PC-3 (cell line): ENCODE measurements around the gene TRAF5. TPM values are rescaled to one million over a fixed set of nuclear protein-coding genes. Genes with fewer than 3 reads are reported as not detected.

Source experiments
- ATAC-seq: fragments of 200-7000 bp; cut with Tn5 transposase; 2 replicates; pipeline ENCODE4 v1.9.1; 2020; ENCODE audit warnings: mild to moderate bottlenecking, moderate library complexity
- BruUV-seq: library from RNA; stranded (reverse); fragments of 400-500 nt; replicated peaks from 2 replicates; lab custom pipeline; 2021; lab: Mats Ljungman, UMichigan
- CTCF ChIA-PET: fragments of 300-600 bp; sonication (Branson Sonifier 250); formaldehyde crosslinking; loops from one replicate; lab custom pipeline; 2022; ENCODE audit warnings: antibody characterized with exemption; lab: Charles Lee
- POLR2A ChIA-PET: fragments of 300-600 bp; sonication (Branson Sonifier 250); formaldehyde crosslinking; loops from one replicate; lab custom pipeline; 2022; ENCODE audit warnings: antibody characterized with exemption; ENCODE audit not compliant: unreplicated experiment; lab: Charles Lee
- DNase-seq: peaks from one replicate; pipeline ENCODE4 v3.0.0-alpha.2; 2015
- H2AFZ ChIP-seq: fragments of 300-600 bp; sonication (generic); 2 replicates; pipeline ENCODE4 v1.6.0; 2016; ENCODE audit warnings: antibody characterized with exemption, low read length
- H3F3A ChIP-seq: fragments of 300-600 bp; sonication (generic); one replicate; pipeline ENCODE4 v1.6.0; 2017; ENCODE audit warnings: antibody characterized with exemption, low read length, control low read depth, mild to moderate bottlenecking; ENCODE audit not compliant: unreplicated experiment
- H3K27ac ChIP-seq: fragments of 300-600 bp; sonication (generic); 2 replicates; pipeline ENCODE4 v1.5.1; 2016; ENCODE audit warnings: mild to moderate bottlenecking, low read length
- H3K27me3 ChIP-seq: fragments of 300-600 bp; sonication (generic); 2 replicates; pipeline ENCODE4 v1.6.1; 2016; ENCODE audit warnings: low read length, mixed read lengths
- H3K36me3 ChIP-seq: fragments of 300-600 bp; sonication (generic); 2 replicates; pipeline ENCODE4 v1.6.1; 2016; ENCODE audit warnings: low read depth, mixed run types, low read length, mixed read lengths
- H3K4me1 ChIP-seq: fragments of 300-600 bp; sonication (generic); 2 replicates; pipeline ENCODE4 v1.5.1; 2016; ENCODE audit warnings: low read length; ENCODE audit not compliant: insufficient read depth
- H3K4me2 ChIP-seq: fragments of 300-600 bp; sonication (generic); 2 replicates; pipeline ENCODE4 v1.6.0; 2016; ENCODE audit warnings: low read length
- H3K4me3 ChIP-seq: fragments of 300-600 bp; sonication (generic); 2 replicates; pipeline ENCODE4 v1.5.1; 2016; ENCODE audit warnings: mild to moderate bottlenecking, low read length, mixed read lengths
- H3K79me2 ChIP-seq: fragments of 300-600 bp; sonication (generic); 2 replicates; pipeline ENCODE4 v1.6.1; 2017; ENCODE audit warnings: low read length, mixed read lengths
- H3K9ac ChIP-seq: fragments of 300-600 bp; sonication (generic); 2 replicates; pipeline ENCODE4 v1.6.0; 2016; ENCODE audit warnings: mild to moderate bottlenecking, low read length
- H3K9me2 ChIP-seq: fragments of 300-600 bp; sonication (generic); replicated peaks from 2 replicates; pipeline ENCODE4 v1.6.1; 2016; ENCODE audit warnings: mixed run types, low read length, mixed read lengths
- H3K9me3 ChIP-seq: fragments of 300-600 bp; sonication (generic); 2 replicates; pipeline ENCODE4 v1.6.1; 2016; ENCODE audit warnings: low read length, mixed read lengths
- H4K20me1 ChIP-seq: fragments of 300-600 bp; sonication (generic); 2 replicates; pipeline ENCODE4 v1.6.1; 2016; ENCODE audit warnings: low read length, mixed read lengths
- EZH2 ChIP-seq: fragments of 300-600 bp; sonication (generic); IDR thresholded peaks from one replicate; pipeline ENCODE4 v1.6.1; 2017; ENCODE audit warnings: antibody characterized with exemption, mild to moderate bottlenecking, low read length; ENCODE audit not compliant: unreplicated experiment
- EZH2phosphoT487 ChIP-seq: fragments of 300-600 bp; sonication (generic); IDR thresholded peaks from 2 replicates; pipeline ENCODE4 v1.6.1; 2018; ENCODE audit warnings: mild to moderate bottlenecking, antibody characterized with exemption, low read length, borderline replicate concordance
- intact Hi-C: fragments of 100-400 bp; cut with micrococcal nuclease; formaldehyde crosslinking; loops from 2 replicates; pipeline ENCODE4 v1.9.0; 2023
- total RNA-seq: library from RNA; depleted of rRNA; stranded (reverse); fragments of >200 nt; gene quantifications from 2 replicates; pipeline ENCODE4 v1.2.3, GENCODE V29; 2014
- TF ChIP-seq, protein P1 (sequence below): fragments of 300-600 bp; sonication (generic); conservative IDR thresholded peaks from 2 replicates; pipeline ENCODE4 v1.5.1; 2017; ENCODE audit warnings: antibody characterized with exemption, low read depth, mild to moderate bottlenecking, low read length

Gene TRAF5
- total RNA-seq, 1 experiment from 2014 or later, result 12.2 TPM

DNA sequence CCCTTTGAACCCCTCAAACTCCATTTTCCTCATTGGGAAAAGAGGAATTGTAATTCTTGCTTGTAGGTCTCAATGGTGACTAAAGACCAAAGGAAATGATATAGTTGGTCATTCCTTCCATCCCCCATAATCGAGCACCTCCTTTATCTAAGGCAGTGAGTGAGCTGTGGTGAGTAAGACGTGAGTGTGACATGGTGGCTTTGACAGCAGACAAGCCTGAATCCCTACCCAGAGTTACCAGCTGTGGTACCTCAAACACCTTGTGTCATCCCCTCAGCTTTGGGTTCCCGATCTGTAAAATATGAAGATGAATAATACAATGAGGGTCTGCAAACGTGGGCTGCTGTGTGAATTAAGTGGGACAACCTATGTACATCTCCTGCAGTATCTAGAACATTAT, 8.4 kb downstream of the TRAF5 start:
- intact Hi-C loops, result no loop called here
- Histone ChIP-seq H3K4me2 (no peak overlapping the region), H3K79me2 (no peaks in the 10 kb centered on the region), H2AFZ (no peak overlapping the region), H3K9ac (no peak overlapping the region), H4K20me1 (no peaks in the 10 kb centered on the region), H3K4me3 (no peak overlapping the region), H3K27ac (no peak overlapping the region), H3K9me2 (no peaks in the 10 kb centered on the region), H3K36me3 (no peaks in the 10 kb centered on the region), H3K27me3 (no peaks in the 10 kb centered on the region), H3F3A (no peaks in the 10 kb centered on the region), H3K9me3 (no peaks in the 10 kb centered on the region), H3K4me1 (peaks cover 27% of the 10 kb centered on the region)
- TF ChIP-seq EZH2phosphoT487 (no peak), EZH2 (no peak)
- TF ChIP-seq, protein P1, sequence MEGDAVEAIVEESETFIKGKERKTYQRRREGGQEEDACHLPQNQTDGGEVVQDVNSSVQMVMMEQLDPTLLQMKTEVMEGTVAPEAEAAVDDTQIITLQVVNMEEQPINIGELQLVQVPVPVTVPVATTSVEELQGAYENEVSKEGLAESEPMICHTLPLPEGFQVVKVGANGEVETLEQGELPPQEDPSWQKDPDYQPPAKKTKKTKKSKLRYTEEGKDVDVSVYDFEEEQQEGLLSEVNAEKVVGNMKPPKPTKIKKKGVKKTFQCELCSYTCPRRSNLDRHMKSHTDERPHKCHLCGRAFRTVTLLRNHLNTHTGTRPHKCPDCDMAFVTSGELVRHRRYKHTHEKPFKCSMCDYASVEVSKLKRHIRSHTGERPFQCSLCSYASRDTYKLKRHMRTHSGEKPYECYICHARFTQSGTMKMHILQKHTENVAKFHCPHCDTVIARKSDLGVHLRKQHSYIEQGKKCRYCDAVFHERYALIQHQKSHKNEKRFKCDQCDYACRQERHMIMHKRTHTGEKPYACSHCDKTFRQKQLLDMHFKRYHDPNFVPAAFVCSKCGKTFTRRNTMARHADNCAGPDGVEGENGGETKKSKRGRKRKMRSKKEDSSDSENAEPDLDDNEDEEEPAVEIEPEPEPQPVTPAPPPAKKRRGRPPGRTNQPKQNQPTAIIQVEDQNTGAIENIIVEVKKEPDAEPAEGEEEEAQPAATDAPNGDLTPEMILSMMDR, result no peak
- CTCF ChIA-PET, result no interaction called here
- BruUV-seq, result no TSS peak
- DNase-seq (peak; percentile 53), ATAC-seq (peak; percentile 25; the same call in 1 of the 2 replicates)
- POLR2A ChIA-PET, result no interaction called here

DNA sequence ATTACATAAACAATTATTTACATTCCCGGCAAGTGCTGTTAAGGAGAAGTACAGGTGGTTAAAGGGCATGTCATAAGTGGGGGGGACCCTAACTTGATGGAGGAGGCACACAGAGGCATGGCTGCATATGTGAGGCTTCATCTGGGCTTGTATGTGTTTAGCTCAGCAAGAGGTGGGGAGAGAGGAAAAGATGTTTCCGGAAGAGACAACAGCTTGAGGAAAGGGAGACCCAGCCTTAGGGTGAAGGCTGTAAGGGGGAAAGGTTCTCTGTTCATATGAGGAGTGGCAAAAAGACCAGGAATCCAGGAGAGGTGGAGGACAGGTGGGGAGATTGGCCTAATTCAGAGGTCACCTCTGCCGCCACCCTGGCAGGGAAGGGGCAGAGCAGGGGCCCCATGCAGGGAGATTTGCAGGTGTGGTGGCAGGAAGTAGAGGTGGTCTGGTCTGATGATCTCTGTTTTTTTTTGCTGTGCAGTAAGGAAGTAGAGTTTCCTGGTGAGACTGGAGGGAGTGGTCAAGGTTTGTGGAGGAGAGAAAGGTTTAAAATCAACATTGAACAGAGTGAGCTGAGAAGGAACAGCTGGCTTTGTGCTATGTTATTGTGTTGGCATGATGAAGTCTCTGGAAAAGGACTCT, 9.0 kb downstream of the TRAF5 start:
- H3F3A ChIP-seq, result no peaks in the 10 kb centered on the region
- DNase-seq, result no peak
- H3K4me1 ChIP-seq, result peaks cover 25% of the 10 kb centered on the region
- ChIA-PET POLR2A (no interaction called here), CTCF (no interaction called here)
- intact Hi-C loops, result no loop called here
- H2AFZ ChIP-seq, result no peak overlapping the region
- BruUV-seq, result no TSS peak
- no peaks in the 10 kb centered on the region for H3K9me3 ChIP-seq
- no peak overlapping the region for H3K27ac ChIP-seq
- H3K9me2 ChIP-seq, result no peaks in the 10 kb centered on the region
- no peaks in the 10 kb centered on the region for H3K79me2 ChIP-seq
- no peak overlapping the region for H3K4me2 ChIP-seq
- H3K36me3 ChIP-seq, result no peaks in the 10 kb centered on the region
- H3K4me3 ChIP-seq, result no peak overlapping the region
- no peak overlapping the region for H3K9ac ChIP-seq
- TF ChIP-seq, protein P1, result no peak
- TF ChIP-seq EZH2 (no peak), EZH2phosphoT487 (no peak)
- no peak for ATAC-seq
- H4K20me1 ChIP-seq, result no peaks in the 10 kb centered on the region
- H3K27me3 ChIP-seq, result no peaks in the 10 kb centered on the region

DNA sequence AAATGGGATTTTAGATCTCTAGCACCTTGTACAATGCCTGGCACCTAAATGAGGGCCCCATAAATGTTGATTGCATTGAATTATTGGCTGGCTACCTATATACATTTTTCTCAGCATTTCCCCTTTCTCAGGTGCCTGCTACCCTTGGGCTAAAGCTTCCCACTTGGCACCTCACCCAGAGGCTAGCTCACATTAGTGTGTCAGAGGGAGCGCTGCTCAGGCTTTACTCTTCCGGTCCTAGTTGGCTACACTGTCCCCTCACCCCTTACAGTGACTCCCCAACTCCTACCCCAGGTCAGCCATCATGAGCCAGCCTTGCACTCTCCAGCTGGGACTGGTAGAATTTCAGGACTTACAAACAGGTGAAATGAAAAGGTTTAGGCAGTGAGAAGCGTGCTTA, 9.5 kb downstream of the TRAF5 start:
- Histone ChIP-seq H4K20me1 (no peaks in the 10 kb centered on the region), H3K9me2 (no peaks in the 10 kb centered on the region), H3K79me2 (no peaks in the 10 kb centered on the region), H3K9me3 (no peaks in the 10 kb centered on the region), H3K27ac (no peak overlapping the region), H3K9ac (no peak overlapping the region), H2AFZ (no peak overlapping the region), H3K36me3 (no peaks in the 10 kb centered on the region), H3K4me2 (no peak overlapping the region), H3K27me3 (no peaks in the 10 kb centered on the region), H3K4me1 (peaks cover 20% of the 10 kb centered on the region), H3K4me3 (no peak overlapping the region), H3F3A (no peaks in the 10 kb centered on the region)
- DNase-seq, result no peak
- ATAC-seq, result no peak
- intact Hi-C loops, result no loop called here
- BruUV-seq, result no TSS peak
- CTCF ChIA-PET, result no interaction called here
- POLR2A ChIA-PET, result no interaction called here
- TF ChIP-seq, protein P1, result no peak
- no peak for TF ChIP-seq EZH2phosphoT487
- TF ChIP-seq EZH2, result no peak
